HepG2 (cell line): ENCODE results near the gene DPM2.

Source experiments
- CTCF ChIP-seq: sonication (generic); formaldehyde crosslinking; IDR thresholded peaks from 2 replicates; pipeline ENCODE4 v1.5.0; 2020; ENCODE audit warnings: mild to moderate bottlenecking, missing genetic modification reagents, moderate library complexity
- FOSL1 ChIP-seq: sonication (generic); formaldehyde crosslinking; IDR thresholded peaks from 2 replicates; pipeline ENCODE4 v1.9.0; 2021; ENCODE audit warnings: missing genetic modification reagents, borderline replicate concordance
- PBX3 ChIP-seq: sonication (generic); formaldehyde crosslinking; IDR thresholded peaks from 2 replicates; pipeline ENCODE4 v1.8.1; 2023; ENCODE audit warnings: missing genetic modification reagents, inconsistent platforms, borderline replicate concordance
- SKIL ChIP-seq: sonication (generic); formaldehyde crosslinking; IDR thresholded peaks from 2 replicates; pipeline ENCODE4 v1.8.0; 2022; ENCODE audit warnings: missing genetic modification reagents, mild to moderate bottlenecking, moderate library complexity, borderline replicate concordance
- UBTF ChIP-seq: sonication (generic); formaldehyde crosslinking; IDR thresholded peaks from 2 replicates; pipeline ENCODE4 v1.4.0; 2020; ENCODE audit warnings: mild to moderate bottlenecking, missing genetic modification reagents
- ZNF782 ChIP-seq: sonication (generic); formaldehyde crosslinking; IDR thresholded peaks from 2 replicates; pipeline ENCODE4 v1.4.0; 2020; ENCODE audit warnings: missing genetic modification reagents, mild to moderate bottlenecking, borderline replicate concordance
- ZNF792 ChIP-seq: IDR thresholded peaks from 2 replicates; pipeline ENCODE4 v1.6.1; 2016

DNA sequence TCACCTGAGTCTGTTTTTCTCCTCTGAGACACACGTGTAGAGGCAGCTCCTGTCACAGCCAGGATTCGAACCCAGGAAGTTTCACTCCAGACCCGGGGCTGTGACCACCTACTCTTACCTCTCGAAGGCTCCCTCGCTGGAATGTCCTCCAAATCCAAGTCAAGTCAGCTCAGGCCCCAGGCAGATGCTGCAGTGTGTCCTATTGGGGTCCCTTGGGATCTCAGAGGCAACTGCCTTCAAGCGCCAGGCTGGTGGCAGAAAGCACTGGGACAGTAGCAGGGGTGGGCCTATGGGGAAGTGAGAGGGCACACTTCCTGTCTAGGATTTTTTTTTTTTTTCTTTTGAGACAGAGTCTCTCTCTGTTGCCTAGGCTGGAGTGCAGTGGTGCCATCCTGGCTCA, 20.1 kb downstream of the DPM2 start:
- TF ChIP-seq ZNF782 (CRISPR knock-in tag) (no peak), CTCF (CRISPR knock-in tag) (no peak), UBTF (CRISPR knock-in tag) (no peak), ZNF792 (CRISPR knock-in tag) (no peak), SKIL (no peak), FOSL1 (CRISPR knock-in tag) (no peak), PBX3 (CRISPR knock-in tag) (no peak)
